HG03342 (cell line): Measurements from ENCODE around the gene GNG8.
"Not testable (repeated sequence)": the region's sequence is repeated elsewhere in the genome, so short reads cannot be mapped to it uniquely, and the experiment has no call there.

ENCODE experiments used
- ATAC-seq: cut with Tn5 transposase; IDR thresholded peaks from one replicate; pipeline ENCODE4 v1.9.1; 2021; ENCODE audit warnings: mild to moderate bottlenecking, moderate library complexity; ENCODE audit not compliant: unreplicated experiment

Gene GNG8

DNA sequence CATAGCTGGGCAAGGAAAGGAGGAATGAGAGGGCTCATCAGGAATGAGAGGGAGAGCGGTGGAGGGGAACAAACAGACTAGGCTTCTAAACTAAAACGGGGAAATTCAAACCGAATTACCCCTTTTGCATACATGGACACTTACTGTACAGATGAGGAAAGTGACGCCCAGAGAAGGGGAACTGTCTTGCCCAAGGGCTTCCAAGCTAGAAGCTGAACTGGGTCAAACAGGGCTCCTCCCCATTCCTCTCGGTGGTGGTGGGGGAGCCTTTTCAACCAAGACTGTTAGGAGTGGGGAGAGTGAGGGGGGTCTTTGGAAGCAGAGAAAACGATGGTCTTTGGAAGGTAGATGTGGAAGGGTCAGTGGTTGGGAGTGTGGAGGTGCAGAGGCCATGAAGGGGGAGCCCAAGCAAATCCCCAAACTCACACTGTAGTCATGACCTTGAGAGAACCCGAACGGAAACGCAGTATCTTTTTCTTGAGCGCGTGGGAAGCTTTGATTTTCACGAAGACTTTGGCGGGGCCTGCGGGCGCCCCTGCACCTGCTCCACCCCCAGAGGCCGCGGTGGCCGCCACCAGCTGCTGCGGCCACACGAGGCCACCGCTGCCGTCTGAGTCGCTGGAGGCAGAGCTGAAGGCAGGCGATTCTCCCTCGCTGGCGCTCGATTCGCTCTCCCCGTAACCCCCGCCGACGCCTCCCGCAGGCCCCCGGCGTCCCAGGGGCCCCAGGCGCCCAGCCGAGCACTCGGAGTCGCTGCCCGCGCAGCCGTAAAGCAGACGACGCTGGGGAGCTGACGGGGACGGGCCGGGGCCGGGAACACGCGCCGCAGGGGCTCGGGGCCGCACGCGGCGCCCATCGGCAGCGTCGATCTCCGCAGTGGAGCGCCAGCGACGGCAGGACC lies 12.3 kb upstream of the GNG8 start:
- no peak for ATAC-seq

DNA sequence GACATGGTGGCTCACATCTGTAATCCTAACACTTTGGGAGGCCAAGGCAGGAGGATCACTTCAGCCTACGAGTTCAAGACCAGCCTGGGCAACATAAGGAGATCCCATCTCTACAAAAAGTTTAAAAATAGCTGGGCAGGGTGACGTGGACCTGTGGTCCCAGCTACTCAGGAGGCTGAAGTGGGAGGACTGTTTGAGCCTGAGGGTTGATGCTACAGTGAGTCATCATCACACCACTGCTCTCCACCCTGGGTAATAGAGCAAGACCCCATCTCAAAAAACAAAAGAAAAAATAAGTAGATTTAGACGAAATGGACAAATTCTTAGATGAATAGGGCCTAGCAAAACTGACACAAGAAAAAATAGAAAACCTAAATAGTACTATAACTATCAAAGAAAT lies 10.4 kb upstream of the GNG8 start:
- ATAC-seq = no peak

DNA sequence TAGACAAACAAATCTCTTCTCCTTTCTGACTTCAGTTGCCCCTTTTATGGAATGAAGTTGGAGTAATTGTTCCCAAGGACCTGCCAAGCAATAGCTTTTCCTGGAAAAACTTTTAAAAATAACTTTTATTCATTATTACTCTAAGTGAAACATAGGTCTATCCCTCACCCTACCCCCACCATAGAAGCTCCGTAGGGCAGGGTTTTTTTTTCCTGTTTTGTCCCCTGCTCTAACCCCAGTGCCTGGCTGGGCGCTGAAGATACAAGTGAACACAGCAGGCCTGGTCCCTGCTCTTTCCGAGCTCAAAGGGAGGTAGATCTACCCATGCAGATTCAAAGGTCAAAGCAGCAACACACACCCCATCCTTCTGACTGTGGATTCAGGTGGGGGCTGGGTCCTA lies 8.7 kb upstream of the GNG8 start:
- no peak for ATAC-seq

GRCh38 chr19:46640656-46641055 lies 4.7 kb upstream of the GNG8 start:
- no peak for ATAC-seq

GRCh38 chr19:46639358-46640182 lies 3.6 kb upstream of the GNG8 start:
- ATAC-seq = no peak

DNA sequence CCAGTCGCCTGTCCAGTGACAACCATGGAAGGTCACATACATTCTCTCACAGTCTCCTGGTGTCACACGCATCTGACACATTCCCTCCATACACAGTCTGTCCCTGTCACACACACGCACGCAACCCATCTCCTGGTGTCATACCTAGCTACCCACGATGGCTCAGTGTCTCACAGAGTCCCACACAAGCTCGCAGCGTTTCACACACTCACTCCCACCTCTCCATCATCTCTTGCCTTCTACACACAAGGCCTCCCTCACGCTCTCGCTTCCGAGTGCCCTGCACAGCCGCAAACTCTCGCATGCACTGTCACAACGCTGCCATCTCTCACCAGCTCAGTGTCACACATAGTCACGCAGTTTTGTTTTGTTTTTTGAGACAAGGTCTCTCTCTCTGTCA lies 1.2 kb upstream of the GNG8 start:
- no peak for ATAC-seq

- no peak for ATAC-seq
These were observed 1.3 kb downstream of the GNG8 start for GRCh38 chr19:46634656-46635218.

DNA sequence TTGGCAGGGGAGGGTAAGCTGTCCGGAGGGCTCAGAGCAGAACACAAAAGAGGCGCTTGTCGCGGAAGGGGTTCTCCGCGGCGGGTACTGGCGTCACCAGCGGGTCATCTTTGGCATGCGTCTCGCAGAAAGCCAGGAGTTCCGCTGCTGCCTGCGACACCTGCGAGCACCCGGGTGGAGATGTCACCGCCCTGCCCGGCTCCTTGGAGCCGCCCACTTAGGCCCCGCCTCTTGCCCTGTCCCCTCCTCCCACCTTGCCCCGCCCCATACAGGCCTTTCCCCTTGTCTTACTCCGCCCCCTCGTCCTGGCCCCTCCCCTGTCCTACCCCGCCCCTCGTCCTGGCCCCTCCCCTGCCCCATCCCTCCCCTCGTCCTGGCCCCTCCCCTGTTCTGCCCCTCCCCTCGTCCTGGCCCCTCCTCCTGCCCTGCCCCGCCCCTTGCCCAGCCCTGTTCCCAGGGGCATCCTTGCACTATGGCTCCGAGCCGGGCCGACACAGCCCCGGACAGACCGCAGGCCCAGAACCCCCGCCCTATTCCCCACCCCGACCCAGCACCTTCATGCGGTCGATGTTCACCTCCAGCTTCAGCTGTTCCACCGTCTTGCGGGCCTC lies 1.9 kb downstream of the GNG8 start:
- ATAC-seq = peak; percentile 46

DNA sequence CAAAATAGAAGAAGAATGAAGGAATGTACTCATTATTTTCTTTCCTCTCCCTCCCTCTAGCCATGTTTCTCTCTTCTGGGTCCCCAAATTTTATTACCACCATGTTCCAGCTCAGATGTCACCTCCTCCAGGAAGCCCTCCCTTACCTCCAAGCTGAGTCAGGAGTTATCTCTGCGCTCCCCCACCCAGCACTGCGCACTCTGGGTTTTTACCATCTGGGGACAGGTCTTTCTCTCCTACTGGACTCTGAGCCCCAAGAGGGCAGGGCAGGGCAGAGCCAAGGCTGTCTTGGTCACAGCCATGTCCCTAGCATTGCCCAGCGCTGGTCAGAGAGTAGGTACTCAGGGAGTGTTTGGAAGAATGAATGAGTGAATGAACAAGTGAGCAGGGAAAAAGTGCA lies 2.9 kb downstream of the GNG8 start:
- ATAC-seq = no peak

GRCh38 chr19:46631481-46631880 lies 4.5 kb downstream of the GNG8 start:
- ATAC-seq = no peak

- no peak for ATAC-seq
These were observed 5.3 kb downstream of the GNG8 start for GRCh38 chr19:46630586-46631205.

DNA sequence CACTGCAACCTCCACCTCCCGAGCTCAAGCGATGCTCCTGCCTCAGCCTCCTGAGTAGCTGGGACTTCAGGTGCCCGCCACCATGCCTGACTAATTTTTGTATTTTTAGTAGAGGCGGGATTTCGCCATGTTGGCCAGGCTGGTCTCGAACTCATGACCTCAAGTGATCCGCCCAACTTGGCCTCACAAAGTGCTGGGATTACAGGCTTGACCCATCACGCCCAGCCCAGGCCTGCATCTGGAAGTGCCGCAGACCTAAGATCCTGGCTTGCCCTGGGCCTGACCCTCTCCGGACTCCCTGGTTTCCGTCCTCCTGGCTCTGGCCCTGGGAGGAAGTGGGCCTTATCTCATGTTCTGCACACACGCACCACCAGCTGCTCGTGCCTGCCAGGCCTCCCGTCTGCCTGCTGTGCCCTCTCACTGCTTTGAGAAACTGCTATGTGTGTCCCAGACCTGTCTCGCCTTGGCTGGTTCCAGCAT lies 6.4 kb downstream of the GNG8 start:
- ATAC-seq = no peak

DNA sequence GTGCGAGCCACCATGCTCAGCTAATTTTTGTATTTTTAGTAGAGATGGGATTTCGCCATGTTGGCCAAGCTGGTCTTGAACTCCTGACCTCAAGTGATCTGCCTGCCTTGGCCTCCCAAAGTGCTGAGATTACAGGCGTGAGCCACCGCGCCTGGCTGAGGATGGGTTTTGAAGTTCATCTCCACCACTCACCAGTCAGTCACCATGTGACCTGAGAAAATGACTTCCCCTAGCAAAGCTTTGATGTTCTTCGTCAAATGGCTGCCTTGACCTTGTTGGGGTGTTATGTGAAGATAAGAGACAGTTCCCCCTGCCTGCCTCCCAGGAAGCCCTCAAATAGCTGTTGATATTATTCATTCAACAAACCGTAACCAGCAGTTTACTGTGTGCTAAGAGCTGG lies 7.0 kb downstream of the GNG8 start:
- ATAC-seq = not testable (repeated sequence)

DNA sequence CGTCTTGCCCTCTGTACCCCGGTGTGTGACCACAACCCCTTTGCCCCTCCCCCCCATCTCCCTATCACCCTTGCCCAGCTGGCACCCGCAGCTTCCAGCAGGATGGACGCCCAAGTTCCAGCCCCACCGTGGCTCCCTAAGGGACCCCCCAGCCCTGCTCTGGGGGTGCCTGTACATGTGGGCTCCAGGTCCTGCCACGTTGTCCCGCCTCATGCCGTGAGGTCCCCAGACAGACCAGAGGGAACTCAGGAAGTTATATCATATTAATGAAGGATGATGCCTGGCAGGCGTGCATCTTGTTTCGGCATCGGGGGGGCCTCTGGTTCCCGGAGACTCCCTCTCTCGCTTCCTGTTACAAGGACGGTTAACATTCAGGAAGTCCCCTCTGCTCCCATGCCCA lies 9.6 kb downstream of the GNG8 start:
- no peak for ATAC-seq

GRCh38 chr19:46625731-46626130 lies 10.3 kb downstream of the GNG8 start:
- no peak for ATAC-seq

DNA sequence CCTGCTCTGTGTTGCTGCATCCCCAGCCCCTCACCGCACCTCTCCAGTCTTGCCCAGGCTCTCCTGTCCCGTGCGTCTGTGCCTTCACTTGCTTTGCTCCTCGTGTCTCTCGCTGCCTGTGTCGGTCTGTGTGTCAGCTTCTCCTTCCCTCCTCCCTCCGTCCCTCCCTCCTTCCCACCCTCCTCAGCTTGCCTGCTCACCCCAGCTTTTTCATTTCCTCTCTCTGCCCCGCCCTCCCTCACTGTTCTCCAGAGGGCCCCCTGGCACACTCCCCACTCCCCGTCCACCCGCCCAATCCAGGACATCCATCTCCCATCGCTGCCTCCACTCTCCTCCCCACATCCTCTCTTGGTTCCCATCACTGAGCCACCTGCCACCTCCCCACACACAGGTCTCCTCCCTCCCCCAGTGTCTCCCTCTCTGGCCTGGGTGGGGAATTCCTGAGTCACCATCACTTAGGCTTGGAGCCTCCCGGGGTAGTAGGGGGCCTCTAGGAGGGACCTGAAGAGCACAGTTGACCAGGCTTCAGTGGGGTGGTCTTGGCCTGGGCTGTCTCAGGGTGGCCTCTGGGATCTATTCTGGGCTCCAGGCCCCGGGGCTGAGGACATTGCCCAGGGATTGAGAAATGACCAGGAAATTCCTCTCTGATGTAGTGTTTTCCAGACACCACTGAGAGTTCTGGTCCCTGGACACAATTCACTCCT lies 10.9 kb downstream of the GNG8 start, which contains the start of gene PTGIR:
Gene PTGIR (minus strand): TSS at position 132 of the 704 bp plus-strand sequence. CDS start 864 bp downstream, outside the sequence.
- no peak for ATAC-seq

DNA sequence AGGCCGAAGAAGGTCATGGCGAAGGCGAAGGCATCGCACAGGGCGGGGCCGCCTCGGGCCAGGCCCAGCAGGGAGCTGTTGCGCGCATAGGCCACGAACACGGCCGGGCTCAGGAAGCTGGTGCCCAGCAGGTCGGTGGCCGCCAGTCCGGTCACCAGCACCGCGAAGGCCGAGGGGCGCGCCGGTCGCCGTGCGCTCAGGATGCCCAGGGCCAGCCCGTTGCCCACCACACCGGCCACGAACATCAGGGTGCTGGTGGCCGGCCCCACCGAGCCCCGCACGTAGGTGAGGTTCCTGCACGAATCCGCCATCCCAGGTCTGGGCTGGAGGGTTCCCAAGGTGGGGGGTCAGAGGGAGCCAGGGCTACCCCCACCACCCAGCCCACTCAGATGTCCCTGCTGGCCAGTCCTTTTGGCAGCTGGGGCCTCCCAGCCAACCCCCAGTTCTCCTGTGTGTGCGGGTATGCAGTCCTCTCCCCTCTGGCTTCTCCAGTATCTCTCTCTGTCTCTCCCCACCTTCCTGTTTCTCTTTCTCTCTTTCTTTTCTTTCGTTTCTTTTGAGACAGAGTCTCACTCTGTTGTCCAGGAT lies 12.0 kb downstream of the GNG8 start:
- ATAC-seq = no peak

GRCh38 chr19:46622118-46622446 lies 13.9 kb downstream of the GNG8 start:
- no peak for ATAC-seq

DNA sequence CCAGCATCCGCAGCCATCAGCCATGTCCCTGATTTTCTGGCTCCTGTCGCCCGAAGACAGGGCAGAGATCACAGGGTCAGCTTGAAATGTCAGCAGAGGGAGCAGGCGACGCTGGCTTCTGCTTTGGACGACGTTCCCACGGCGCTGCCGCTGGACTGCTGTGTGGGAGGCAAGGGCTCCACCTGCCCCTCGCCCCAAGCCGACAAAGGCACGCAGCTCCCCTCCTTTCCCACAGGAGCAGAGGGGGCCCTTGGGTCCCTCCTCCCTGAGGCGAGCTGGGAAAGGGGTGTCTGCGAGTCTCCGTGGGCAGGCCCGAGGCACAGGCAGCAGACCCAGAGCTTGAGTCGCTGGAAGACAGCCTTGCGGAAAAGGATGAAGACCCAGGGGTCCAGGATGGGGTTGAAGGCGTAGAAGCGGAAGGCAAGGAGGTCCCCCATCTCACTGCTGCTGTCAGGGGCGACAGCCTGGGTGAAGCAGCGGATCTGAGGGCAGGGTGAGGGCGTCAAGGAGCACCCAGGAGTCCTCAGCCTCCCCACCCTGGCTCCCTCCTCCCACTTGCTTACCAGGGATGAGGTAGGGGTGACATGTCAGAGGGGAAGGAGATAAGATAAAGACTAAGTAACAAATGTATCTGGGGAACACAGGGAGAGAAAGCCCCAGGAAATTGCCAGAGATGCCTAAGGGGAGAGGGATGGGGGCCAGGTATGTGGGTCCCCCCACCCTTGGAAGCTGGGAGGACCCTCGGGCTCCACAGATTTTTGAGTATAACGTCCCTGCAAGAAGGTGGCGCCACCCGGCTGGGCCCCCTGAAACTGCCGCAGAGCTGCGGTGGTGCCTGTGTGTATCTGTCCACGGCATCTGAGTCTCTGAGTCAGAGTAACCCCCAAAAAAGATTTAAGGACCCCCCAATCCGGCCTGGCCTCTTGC lies 14.5 kb downstream of the GNG8 start:
- ATAC-seq = no peak
